ENCODE measurements around the gene A4GALT. TPM values are rescaled to one million over a fixed set of nuclear protein-coding genes. Genes with fewer than 3 reads are reported as not detected.

The A4GALT gene
- total RNA-seq, 1 donor from 2014 or later, result 12.7 TPM

DNA sequence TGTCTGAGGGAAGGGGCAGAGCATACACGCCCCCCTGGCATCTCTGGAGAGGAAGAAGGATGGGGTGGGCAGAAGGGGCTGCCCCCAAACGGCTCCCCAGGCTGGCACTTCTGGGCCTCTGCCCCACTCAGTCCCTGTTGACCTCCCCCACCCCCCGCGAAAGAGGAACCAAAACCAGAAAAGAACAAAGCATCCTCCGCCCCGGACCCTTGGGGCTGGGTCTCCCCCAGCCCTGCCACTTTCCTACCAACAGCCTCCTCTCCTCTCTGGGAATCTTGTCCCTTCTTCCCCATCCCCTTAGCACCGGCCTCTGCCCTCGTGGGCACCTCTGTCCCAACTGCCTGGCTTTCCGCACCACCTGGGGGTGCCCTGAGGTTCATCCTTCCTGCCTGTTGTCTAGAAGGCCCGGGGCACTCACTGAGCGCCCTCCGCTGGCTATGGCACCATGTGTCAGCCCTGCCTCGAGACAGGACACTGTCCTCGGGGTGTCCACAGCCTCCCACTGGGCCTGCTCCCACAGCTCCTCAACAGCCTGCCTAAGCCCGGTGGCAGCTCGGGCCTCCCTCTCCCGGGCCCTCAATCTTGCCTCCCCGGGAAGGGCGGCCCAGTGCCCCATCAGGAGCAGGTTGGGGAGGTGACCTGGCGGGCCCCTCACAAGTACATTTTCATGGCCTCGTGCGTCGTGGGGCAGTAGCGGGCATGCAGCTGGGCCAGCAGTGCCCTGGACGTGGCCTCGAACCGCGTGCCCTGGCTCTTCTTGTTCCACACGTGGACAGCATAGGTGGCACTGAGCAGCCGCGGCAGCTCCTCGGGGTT, 28.2 kb downstream of the A4GALT start:
- Histone ChIP-seq H3K36me3 (ENCODE audit: control insufficient read depth, insufficient read depth, low read length) (no peaks in the 10 kb centered on the region), H3K27me3 (ENCODE audit: control insufficient read depth, insufficient read depth, low read length) (no peaks in the 10 kb centered on the region), H3K4me3 (ENCODE audit: low read depth, low read length) (no peak overlapping the region)
- TF ChIP-seq, protein P1, sequence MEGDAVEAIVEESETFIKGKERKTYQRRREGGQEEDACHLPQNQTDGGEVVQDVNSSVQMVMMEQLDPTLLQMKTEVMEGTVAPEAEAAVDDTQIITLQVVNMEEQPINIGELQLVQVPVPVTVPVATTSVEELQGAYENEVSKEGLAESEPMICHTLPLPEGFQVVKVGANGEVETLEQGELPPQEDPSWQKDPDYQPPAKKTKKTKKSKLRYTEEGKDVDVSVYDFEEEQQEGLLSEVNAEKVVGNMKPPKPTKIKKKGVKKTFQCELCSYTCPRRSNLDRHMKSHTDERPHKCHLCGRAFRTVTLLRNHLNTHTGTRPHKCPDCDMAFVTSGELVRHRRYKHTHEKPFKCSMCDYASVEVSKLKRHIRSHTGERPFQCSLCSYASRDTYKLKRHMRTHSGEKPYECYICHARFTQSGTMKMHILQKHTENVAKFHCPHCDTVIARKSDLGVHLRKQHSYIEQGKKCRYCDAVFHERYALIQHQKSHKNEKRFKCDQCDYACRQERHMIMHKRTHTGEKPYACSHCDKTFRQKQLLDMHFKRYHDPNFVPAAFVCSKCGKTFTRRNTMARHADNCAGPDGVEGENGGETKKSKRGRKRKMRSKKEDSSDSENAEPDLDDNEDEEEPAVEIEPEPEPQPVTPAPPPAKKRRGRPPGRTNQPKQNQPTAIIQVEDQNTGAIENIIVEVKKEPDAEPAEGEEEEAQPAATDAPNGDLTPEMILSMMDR (IDR thresholded peaks at IDR 0.05; ENCODE audit: insufficient read depth, low read length, poor library complexity, severe bottlenecking), result no peak
- no peak for DNase-seq (ENCODE audit: low read depth)

DNA sequence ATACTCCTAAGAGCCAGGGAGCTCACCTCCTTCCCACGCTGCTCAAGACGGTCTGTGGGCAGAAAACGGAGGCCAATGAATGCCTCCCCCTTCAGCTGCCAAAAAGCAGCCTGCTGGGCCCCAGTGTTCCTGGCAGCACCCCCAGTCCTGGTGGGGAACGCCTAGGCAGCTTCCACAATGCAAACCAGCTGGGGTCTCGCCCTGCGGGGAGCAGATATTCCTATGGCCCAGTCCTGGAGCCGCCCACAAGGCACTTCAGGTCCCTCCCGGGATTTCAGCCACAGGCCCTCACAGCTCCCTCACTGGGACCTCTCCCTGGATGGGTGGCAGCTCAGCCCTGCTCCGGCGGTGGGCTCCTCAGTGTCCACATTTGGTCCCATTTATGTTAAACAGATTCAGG, 29.2 kb downstream of the A4GALT start:
- Histone ChIP-seq H3K36me3 (ENCODE audit: control insufficient read depth, insufficient read depth, low read length) (no peaks in the 10 kb centered on the region), H3K27me3 (ENCODE audit: control insufficient read depth, insufficient read depth, low read length) (no peaks in the 10 kb centered on the region), H3K4me3 (ENCODE audit: low read depth, low read length) (no peak overlapping the region)
- DNase-seq (ENCODE audit: low read depth), result no peak
- TF ChIP-seq, protein P1 (IDR thresholded peaks at IDR 0.05; ENCODE audit: insufficient read depth, low read length, poor library complexity, severe bottlenecking), result no peak

DNA sequence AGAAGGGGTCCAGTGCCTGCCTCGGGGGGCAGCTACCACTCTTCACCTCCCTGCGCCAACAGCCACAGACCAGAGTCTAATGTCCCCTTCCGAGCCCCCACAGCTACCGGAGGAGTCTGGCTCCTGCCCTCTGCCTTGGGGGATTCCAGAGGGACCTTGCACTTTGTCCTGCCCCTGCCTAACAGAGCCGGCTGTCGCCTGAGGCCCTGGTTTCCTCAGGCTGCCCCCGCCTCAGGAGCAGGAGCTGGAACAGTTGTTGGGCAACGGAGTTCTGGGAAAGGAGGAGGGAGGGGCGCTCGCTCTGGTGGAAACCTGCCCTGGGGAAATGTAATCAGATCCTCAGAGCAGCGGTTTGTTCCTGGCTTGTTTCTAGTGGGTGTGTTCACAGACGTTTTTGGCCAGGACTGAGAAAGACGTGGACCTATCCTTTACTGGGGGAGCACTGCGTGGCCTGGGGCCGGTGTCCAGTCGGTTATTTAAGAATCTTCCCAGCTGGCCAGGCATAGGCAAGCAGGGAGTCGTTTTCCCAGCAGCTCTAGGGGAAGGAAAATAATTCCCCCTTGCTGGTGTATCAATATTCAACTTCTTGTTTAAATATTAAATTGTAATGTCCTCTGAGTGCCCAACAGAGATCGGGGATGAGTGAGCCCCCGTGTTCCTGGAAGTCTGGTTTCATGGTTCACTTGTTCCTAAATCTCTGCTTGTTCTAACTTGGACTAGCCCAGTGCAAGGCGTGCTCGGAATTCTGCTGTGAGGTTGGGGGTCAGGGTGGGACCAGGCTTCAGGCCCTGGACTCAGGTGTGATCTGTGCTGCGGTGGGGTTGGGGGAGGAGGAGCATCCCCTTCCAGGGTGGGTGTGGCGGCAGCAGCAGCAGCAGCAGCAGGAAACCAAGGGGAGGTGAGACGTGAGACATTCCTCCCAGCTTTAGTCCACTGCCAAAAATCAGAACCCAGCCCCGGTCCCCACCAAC, 32.1 kb downstream of the A4GALT start:
- TF ChIP-seq, protein P1 (IDR thresholded peaks at IDR 0.05; ENCODE audit: insufficient read depth, low read length, poor library complexity, severe bottlenecking), result no peak
- peak; percentile 79 for DNase-seq (ENCODE audit: low read depth)

DNA sequence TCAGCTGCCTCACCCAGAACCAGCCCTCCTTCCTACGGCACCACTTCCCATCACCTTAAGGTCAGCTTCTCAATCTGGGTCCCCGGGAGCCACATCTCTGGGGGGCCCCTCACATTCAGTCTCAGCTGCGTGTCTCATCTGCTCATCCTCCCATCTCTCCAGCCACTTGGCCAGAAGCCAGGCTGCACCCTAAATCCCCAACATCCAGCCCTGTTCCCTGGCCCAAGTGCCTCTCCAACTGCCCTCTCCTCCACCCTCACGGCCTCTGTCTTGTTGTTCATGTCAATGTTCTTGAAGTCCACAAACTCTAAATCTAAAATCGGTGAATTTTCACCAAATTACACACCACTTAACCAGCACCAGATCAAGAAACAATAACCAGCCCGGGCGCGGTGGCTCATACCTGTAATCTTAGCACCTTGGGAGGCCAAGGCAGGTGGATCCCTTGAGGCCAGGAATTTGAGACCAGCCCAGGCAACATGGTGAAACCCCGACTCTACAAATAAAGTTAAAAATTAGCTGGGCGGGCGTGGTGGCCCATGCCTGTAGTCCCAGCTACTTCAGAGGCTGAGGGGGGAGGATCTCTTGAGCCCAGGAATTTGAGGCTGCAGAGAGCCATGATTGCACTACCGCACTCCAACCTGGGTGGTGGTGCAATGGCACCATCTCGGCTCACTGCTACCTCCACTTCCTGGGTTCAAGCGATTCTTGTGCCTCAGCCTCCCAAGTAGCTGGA, 33.7 kb downstream of the A4GALT start:
- no peak overlapping the region for H3K4me3 ChIP-seq (ENCODE audit: low read depth, low read length)
- DNase-seq (ENCODE audit: low read depth), result no peak
- TF ChIP-seq, protein P1 (IDR thresholded peaks at IDR 0.05; ENCODE audit: insufficient read depth, low read length, poor library complexity, severe bottlenecking), result no peak
- no peaks in the 10 kb centered on the region for H3K36me3 ChIP-seq (ENCODE audit: control insufficient read depth, insufficient read depth, low read length)
- H3K27me3 ChIP-seq (ENCODE audit: control insufficient read depth, insufficient read depth, low read length), result no peaks in the 10 kb centered on the region

More for the DNA sequence above, 32.1 kb downstream of the A4GALT start:
- Histone ChIP-seq H3K36me3 (ENCODE audit: control insufficient read depth, insufficient read depth, low read length) (no peaks in the 10 kb centered on the region), H3K27me3 (ENCODE audit: control insufficient read depth, insufficient read depth, low read length) (no peaks in the 10 kb centered on the region), H3K4me3 (ENCODE audit: low read depth, low read length) (no peak overlapping the region)

DNA sequence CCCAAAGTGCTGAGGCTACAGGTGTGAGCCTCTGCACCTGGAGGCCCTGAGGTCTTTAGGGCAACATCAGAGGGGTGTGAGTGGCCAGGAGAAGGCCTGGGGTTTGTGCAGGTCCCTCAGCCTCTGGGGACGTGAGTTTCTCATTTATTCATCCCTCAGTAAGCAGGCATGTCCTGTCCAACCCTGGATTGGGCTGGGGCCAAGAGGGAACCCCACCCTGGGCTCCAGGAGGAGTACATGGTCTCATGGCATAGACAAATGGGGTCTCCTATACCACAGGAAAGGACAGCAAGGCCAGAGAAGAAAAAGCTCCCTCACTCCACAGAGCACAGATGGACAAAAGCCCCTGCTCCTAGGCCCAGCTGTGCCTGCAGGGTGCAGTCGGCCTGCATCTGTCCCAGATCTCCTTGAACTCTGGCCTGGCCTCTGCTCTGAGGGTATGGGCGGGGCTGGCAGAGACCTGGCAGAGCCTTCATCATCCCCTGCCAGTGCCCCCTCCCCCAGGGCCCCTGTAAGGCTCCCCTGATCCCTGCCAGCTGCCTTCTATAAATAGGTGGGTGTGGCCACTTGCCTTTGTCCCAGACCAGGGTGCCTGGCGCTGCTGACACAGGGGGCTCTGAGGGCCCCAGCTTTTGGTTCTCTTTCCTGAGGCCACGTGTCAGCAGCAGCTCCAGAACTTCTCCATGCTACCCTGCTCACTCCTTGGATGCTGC, 34.6 kb downstream of the A4GALT start:
- TF ChIP-seq, protein P1 (IDR thresholded peaks at IDR 0.05; ENCODE audit: insufficient read depth, low read length, poor library complexity, severe bottlenecking), result no peak

More for the DNA sequence above, 34.6 kb downstream of the A4GALT start:
- no peak for DNase-seq (ENCODE audit: low read depth)
- Histone ChIP-seq H3K36me3 (ENCODE audit: control insufficient read depth, insufficient read depth, low read length) (no peaks in the 10 kb centered on the region), H3K27me3 (ENCODE audit: control insufficient read depth, insufficient read depth, low read length) (no peaks in the 10 kb centered on the region), H3K4me3 (ENCODE audit: low read depth, low read length) (no peak overlapping the region)
